ENCODE measurements around the gene MED8. TPM values are rescaled to one million over a fixed set of nuclear protein-coding genes. Genes with fewer than 3 reads are reported as not detected.

MED8 gene
- total and polyA plus RNA-seq, 12 donors, result 17.3 to 79.1 (median 32.3) TPM

DNA sequence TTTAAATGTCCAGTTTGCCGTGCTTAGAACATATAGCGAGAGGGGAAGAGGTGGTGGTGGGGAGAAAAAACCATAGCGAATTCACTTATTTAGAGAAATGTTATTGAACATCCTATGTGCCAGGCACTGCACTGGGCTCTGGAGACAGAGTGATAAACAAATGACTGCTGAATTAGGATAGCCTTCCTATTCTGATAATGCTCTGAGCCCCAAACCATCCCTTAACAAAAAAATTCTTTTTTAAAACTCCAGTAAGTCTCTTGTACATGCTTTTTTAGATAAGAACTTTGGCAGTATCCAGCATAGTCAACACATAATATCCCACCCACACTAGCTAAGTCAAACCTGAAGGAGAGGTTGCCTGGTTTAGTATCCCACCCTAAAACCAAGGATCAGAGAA lies 8.6 kb upstream of the MED8 start:
- TF ChIP-seq POLR2A (IDR thresholded peaks at IDR 0.05), result no peak
- TF ChIP-seq, protein P1, sequence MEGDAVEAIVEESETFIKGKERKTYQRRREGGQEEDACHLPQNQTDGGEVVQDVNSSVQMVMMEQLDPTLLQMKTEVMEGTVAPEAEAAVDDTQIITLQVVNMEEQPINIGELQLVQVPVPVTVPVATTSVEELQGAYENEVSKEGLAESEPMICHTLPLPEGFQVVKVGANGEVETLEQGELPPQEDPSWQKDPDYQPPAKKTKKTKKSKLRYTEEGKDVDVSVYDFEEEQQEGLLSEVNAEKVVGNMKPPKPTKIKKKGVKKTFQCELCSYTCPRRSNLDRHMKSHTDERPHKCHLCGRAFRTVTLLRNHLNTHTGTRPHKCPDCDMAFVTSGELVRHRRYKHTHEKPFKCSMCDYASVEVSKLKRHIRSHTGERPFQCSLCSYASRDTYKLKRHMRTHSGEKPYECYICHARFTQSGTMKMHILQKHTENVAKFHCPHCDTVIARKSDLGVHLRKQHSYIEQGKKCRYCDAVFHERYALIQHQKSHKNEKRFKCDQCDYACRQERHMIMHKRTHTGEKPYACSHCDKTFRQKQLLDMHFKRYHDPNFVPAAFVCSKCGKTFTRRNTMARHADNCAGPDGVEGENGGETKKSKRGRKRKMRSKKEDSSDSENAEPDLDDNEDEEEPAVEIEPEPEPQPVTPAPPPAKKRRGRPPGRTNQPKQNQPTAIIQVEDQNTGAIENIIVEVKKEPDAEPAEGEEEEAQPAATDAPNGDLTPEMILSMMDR (IDR thresholded peaks at IDR 0.05), result no peak
- Histone ChIP-seq H3K4me1 (replicated peaks in 1 of 2) (peaks cover 5 to 23% of the 10 kb centered on the region in 2 donors), H3K9me3 (replicated peaks in 1 of 3) (no peaks in the 10 kb centered on the region), H3K4me3 (no peak overlapping the region), H3K36me3 (replicated peaks in 1 of 2) (peaks cover 0 to 15% of the 10 kb centered on the region in 2 donors), H3K27ac (no peak overlapping the region), H3K27me3 (no peaks in the 10 kb centered on the region)
- DNase-seq, result no peak
- 92 to 98% (median 96%) methylated on average over 3 of the region's 3 CpGs for WGBS, 4 donors
- intact Hi-C loops (cut with DNase I), result no loop called here

DNA sequence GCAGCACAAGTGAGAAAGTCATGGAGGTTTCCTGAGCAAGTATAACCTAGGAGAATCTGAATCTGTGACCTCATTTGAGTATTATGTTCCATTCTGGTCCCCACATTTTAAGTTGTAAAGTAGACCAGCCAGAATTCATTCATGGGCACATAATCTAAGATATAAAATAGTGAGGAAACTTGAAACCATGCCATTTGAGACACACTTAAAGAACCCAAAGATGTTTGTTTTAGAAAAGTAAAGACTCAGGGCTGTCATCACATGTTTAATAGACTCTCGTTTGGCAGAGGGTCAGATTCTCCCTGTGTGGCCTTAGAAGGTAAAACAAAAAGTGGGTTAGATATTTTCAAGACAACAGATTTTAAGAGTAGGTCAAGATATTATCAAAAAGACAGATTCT lies 6.5 kb upstream of the MED8 start:
- Histone ChIP-seq H3K27ac (no peak overlapping the region), H3K36me3 (replicated peaks in 1 of 2) (peaks cover 0 to 12% of the 10 kb centered on the region in 2 donors), H3K9me3 (replicated peaks in 1 of 3) (no peaks in the 10 kb centered on the region), H3K4me3 (no peak overlapping the region), H3K4me1 (replicated peaks in 1 of 2) (peaks cover 5 to 15% of the 10 kb centered on the region in 2 donors), H3K27me3 (no peaks in the 10 kb centered on the region)
- TF ChIP-seq, protein P1 (IDR thresholded peaks at IDR 0.05), result no peak
- TF ChIP-seq POLR2A (IDR thresholded peaks at IDR 0.05), result no peak
- intact Hi-C loops (cut with DNase I), result no loop called here
- DNase-seq, result no peak
- WGBS, 4 donors, result 55 to 75% (median 68%) methylated on average over 1 of the region's 1 CpG

DNA sequence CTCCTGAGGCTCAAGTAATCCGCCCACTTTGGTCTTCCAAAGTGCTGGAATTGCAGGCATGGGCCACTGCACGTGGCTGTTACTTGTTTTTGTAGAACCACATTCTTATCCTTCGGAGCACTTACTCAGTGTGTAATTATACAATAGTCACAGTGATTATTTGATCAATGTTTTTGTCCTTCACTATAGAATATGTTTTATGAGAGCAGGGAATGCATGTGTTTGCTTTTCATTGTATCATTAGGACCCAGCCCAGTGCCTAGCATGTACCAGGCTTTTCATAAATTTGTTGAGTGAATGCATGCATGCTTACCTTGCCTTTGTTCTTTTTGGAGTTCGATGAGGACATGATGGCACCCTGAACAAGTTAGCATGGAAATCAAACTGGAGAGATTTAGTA lies 5.9 kb upstream of the MED8 start:
- Histone ChIP-seq H3K9me3 (replicated peaks in 1 of 3) (no peaks in the 10 kb centered on the region), H3K4me1 (replicated peaks in 1 of 2) (peaks cover 8 to 15% of the 10 kb centered on the region in 2 donors), H3K27ac (no peak overlapping the region), H3K36me3 (replicated peaks in 1 of 2) (peaks cover 0 to 12% of the 10 kb centered on the region in 2 donors), H3K27me3 (no peaks in the 10 kb centered on the region), H3K4me3 (no peak overlapping the region)
- DNase-seq, result no peak
- intact Hi-C loops (cut with DNase I), result no loop called here
- WGBS, 4 donors, result 93 to 98% (median 93%) methylated on average over 4 of the region's 4 CpGs
- TF ChIP-seq, protein P1 (IDR thresholded peaks at IDR 0.05), result no peak
- TF ChIP-seq POLR2A (IDR thresholded peaks at IDR 0.05), result no peak

DNA sequence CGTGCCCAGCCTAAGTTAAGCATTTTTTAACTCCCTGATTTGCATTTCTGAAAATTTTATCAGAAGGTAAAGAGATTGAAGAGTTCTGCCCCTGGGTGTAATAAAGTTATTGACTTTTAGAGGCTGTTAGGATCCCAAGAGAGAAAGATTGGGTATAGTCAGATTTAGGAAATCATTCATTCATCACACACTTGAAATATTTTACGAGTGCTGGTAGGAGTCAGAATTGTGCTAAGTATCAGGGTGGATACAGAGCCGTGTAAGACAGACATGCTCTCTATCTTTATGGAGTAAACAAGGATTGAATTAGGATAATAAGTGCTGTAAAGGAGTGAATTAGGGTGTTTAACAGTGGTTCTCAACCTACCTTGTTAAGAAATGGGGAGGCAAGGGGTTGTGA lies 3.1 kb upstream of the MED8 start:
- no peak overlapping the region for H3K4me3 ChIP-seq
- peaks cover 0 to 12% of the 10 kb centered on the region in 2 donors for H3K36me3 ChIP-seq (replicated peaks in 1 of 2)
- H3K27me3 ChIP-seq, result no peaks in the 10 kb centered on the region
- no peak overlapping the region for H3K27ac ChIP-seq
- WGBS, 4 donors, result 73 to 88% (median 85%) methylated on average over 3 of the region's 3 CpGs
- intact Hi-C loops (cut with DNase I), result no loop called here
- peaks cover 16 to 25% of the 10 kb centered on the region in 2 donors for H3K4me1 ChIP-seq (replicated peaks in 1 of 2)
- H3K9me3 ChIP-seq (replicated peaks in 1 of 3), result no peaks in the 10 kb centered on the region
- no peak for DNase-seq
- TF ChIP-seq, protein P1 (IDR thresholded peaks at IDR 0.05), result no peak
